Measurements from ENCODE around the gene EXOC1. TPM values are rescaled to one million over a fixed set of nuclear protein-coding genes. Genes with fewer than 3 reads are reported as not detected.
"Not testable (repeated sequence)": the region's sequence is repeated elsewhere in the genome, so short reads cannot be mapped to it uniquely, and the experiment has no call there.

EXOC1 gene
- total RNA-seq (ENCODE audit: insufficient read depth, low replicate concordance) = 51.3 TPM

GRCh38 chr4:55853484-55854046 is at the start of gene EXOC1:
EXOC1 (plus strand) TSS chr4:55853648; CDS start chr4:55858324, 4,676 bp downstream.
- peak; percentile 99 for DNase-seq (ENCODE audit: low spot score)

DNA sequence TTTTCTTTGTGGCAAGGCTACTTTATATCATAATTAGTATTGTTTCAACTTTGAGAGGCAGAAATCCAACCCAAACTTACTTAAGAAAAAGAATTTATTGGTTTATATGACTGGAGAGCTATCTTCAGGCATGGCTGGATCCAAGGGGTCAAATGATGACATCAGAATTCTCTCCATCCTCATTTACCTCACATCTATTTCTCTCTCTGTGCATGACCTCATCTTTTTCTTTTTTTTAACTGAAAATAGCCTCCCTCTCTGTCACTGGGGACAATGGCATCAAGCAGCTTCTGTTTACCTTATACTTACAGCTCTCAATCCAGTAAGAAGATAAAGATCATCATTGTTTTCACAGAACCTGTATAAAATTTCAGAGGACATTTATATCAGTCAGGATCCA is 45.9 kb upstream of the EXOC1 start:
- no peak for DNase-seq (ENCODE audit: low spot score)

- no peak for DNase-seq (ENCODE audit: low spot score)
Observed at GRCh38 chr4:55808186-55808585, 45.3 kb upstream of the EXOC1 start.

DNA sequence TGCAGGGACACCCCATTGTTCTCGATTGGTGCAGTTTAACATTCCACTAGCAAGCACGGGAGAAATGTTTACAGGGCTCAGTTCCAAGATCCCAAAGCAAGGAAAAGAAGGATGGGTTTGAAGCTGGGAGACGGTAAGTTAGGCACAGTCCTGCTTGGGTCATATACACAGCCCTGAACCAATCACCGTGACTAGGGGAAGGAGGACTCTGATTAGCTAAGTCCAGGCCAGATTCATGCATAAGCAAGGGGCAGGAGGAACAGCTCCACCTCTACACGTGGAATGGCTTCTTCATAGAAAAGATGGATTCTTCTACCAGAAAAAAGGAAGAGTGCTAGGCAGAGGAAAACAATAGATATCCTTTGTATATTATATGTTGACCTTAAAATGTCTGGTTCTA is 44.8 kb upstream of the EXOC1 start:
- DNase-seq (ENCODE audit: low spot score) = no peak

DNA sequence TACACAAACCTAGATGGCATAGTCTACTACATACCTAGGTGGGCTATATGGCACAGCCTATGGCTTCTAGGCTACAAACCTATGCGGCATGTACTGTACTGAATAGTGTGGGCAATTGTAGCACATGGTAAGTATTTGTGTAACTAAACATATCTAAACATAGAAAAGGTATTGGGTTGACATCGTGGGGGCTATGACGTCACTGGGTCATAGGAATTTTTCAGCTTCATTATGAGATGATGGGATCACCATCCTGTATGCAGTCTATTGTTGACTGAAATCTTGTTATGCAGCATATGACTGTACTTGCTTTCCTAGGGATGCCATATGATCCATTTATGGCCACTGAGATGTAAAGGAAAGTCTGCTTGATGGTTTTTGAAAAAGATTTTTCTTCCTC is 35.8 kb upstream of the EXOC1 start:
- no peak for DNase-seq (ENCODE audit: low spot score)

DNA sequence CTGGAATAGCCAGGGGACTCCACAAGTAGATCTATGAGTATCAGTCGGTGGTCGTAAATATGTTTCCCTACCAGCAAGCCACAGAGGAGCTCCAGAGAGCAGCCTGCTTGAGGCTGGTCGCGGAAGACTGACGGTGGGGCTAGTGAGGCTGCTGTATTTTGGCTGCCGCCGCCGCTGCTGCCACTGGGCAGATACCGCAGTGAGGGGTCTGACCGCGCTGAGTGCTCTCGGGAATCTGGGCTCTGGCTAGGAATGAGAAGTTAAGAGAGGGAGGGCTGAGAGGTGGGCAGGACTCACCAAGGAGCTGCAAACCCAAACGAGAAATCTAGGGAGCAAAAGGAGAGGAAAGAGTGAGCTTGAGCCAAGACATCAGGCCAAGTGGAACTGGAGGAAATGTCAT is 33.8 kb upstream of the EXOC1 start, which contains the start of gene EXOC1L:
TSS of gene EXOC1L (plus strand) at position 157 of the 400 bp plus-strand sequence. CDS start at position 394, 237 bp downstream.
- DNase-seq (ENCODE audit: low spot score) = peak; percentile 13

DNA sequence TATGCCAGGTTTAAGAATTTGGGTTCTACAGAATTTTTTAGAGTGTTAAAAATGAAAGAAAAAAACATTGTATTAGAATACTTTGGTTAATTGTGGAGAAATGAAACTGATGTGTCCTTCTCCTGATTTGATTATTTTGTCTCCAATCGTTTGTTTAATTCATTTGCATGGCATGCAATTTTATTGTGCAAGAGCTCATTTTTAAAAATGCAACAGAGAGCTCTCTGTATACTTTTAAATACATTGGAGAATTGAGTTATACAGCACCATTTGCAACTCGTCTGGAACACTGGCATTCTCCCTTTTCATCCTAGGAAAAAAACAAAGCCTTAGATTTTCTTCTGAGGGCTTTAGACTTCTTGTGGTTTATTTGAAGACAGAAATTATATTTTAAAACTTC is 33.2 kb upstream of the EXOC1 start:
- DNase-seq (ENCODE audit: low spot score) = no peak

GRCh38 chr4:55822329-55822728 is 31.1 kb upstream of the EXOC1 start:
- no peak for DNase-seq (ENCODE audit: low spot score)

DNA sequence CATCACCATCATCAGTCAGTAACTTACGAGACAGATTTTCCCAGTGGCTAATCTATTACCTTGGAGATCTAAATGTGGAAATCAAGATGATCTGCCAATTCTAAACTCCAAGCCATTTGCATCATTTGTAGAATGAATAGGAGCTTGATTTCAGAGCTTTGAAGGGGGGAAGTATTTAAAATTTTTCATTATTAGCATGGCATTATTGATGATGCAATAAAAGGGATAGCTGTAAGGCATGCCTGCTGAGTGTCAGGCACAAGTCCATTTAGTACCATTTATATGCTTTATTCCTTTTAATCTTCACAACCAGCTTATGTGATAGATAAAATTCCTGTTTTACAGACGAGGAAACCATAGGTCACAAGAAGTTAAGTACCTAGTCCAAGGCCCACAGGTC is 28.6 kb upstream of the EXOC1 start:
- DNase-seq (ENCODE audit: low spot score) = no peak

DNA sequence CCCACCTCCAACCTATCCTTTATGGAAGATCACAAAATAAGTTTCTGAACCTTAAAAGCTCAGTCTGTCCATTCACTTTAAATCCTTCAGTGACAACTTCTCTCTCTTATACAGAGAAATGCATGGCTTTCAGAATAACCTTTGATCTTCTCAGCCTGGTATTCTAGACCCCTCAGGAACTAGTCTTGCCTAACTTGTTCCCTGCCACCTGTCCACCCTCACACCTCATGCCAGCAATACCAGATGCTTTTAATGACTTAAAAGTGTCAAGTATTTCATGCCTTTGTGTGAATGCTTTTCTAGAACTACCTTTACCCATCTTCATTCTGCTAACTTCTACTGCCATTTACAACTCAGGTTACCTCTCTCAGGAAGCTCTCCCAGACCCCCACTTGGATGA is 26.5 kb upstream of the EXOC1 start:
- no peak for DNase-seq (ENCODE audit: low spot score)

DNA sequence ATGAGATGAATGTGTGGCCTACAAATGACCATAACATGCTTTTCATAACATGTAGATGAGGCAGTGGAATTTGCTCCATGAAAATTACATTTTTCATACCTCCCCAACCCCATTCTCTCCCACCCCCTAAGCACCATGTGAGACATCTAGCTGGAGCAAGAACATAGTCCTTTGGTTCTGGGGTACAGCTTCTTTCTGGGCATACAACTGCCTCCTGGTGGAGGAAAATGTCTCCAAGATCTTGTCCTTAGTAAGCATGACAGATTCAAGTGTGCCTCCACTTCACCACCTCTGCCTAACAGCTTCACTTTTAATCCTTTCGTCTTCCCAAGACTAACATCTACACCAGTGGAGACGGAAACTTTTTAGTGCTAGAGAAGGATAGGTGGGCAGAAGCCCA is 25.9 kb upstream of the EXOC1 start:
- no peak for DNase-seq (ENCODE audit: low spot score)

DNA sequence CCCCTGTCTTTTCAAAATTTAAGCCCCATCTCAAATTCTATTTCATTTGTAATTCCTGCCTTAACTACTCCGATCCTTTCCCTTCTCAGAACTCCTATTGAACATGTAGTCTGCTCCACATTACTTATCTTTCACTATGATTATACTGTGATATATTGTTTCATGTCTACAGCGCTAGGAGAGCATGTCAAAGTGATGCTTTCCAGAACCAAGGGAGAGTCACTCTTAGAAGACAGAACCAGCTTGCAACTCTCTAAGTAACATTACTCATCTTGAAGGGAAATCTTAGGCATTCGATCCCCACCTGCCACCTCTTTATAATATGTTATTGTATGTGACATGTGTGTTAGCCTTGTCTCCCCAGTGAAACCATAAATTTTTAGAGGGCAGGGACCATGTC is 23.4 kb upstream of the EXOC1 start:
- peak; percentile 39 for DNase-seq (ENCODE audit: low spot score)

DNA sequence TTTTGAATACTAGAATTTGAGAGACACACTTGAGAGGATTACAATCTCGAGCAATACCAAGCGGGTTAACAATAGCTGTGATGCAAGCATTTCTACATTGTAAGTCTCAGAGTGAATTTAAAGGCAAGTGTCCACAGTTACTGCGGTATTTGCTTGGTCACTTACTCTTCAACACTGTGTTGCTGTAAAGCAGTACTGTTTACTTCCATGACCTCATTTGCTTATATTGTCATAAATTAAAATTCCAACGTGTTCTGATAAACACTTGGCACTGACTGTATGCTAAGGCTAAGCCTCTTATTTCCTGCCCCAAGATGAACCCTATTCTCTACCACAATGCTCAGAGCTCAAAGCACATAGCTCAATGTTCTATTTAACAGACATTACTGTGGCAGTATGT is 22.7 kb upstream of the EXOC1 start:
- no peak for DNase-seq (ENCODE audit: low spot score)

DNA sequence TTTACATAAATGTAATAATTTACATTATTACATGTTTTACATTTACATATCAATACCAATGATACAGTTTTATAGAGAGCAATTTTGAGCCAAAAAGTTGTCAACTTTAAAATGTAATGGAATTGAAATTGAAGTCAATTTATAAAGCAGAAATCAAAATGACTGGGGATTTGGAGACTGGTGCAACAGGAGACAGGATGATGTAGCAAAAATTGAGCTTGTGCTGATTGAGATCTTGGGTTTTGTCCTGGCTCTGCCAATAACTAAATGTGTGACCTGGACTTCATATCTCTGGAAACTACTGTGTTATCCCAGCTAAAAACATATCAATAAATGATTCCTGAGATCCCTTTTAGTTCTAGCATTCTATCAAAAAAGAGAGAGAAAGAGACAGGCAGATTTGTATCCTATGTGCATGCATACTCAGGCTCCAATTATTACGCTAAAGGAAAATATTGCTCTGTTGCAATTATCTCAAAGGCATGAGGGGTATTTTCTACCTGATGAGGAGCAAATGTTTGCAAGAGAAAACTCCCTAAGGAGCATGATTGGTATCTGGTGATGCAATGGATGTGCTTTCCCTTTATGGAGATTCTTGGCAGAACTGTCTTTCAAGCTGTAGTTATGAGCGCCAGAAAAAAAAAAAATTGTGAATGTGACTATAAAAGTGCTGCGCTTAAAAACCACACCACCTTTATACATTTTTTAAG is 19.2 kb upstream of the EXOC1 start:
- DNase-seq (ENCODE audit: low spot score) = no peak

DNA sequence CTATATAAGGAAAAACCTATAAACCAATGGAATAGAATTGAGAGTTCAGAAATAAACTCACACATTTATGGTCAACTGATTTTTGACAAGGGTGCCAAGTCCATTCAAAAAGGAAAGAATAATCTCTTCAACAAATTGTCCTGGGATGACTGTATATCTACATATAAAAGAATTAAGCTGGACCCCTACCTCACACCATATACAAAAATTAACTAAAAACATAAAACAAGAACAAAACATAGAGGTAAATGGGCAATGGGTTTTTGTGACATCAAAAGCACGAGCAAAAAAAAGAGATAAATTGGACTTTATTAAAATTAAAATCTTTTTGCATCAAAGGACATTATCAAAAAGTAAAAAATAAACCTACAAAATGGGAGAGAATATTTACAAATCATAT is 15.5 kb upstream of the EXOC1 start:
- no peak for DNase-seq (ENCODE audit: low spot score)

- no peak for DNase-seq (ENCODE audit: low spot score)
Observed at GRCh38 chr4:55838356-55838755, 15.1 kb upstream of the EXOC1 start.

DNA sequence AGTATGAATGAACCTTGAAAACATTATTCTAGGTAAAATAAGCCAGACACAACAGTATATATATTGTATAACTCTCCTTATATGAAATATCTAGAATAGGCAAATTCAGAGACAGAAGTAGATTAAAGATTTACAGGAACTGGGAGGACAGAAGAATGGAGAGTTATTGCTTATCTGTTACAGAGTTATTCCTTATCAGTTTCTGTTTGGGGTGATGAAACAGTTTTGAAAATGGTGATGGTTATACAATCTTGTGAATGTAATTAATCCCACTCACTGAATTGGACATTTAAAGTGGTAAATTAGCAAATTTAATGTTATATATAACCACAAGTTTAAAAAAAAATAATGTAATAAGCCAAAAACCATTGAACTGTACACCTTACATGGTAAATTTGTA is 14.5 kb upstream of the EXOC1 start:
- DNase-seq (ENCODE audit: low spot score) = no peak

GRCh38 chr4:55840956-55841355 is 12.5 kb upstream of the EXOC1 start:
- no peak for DNase-seq (ENCODE audit: low spot score)

DNA sequence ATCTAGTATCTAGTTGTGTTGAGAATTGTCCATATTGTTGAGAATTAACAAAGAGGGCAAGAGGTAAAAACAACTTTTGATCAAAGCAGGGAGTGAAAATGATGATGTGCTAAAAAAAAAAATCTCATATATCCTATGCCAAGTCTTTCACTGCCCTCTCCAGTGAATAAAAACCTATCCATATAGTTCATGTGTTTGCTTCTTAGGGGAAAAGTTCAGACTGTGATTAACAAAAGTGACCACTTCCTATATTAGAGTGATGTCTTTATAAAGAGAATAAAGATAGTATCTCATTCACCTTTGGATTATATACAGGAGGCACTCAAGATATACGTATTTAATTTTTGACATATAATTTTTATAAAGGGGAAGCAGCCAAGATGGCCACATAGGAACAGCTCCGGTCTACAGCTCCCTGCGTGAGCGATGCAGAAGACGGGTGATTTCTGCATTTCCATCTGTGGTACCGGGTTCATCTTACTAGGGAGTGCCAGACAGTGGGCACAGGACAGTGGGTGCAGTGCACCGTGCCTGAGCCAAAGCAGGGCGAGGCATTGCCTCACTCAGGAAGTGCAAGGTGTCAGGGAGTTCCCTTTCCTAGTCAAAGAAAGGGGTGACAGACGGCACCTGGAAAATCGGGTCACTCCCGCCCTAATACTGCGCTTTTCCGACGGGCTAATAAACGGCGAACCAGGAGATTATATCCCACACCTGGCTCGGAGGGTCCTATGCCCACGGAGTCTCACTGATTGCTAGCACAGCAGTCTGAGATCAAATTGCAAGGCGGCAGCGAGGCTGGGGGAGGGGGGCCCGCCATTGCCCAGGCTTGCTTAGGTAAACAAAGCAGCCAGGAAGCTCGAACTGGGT is 11.8 kb upstream of the EXOC1 start:
- not testable (repeated sequence) for DNase-seq (ENCODE audit: low spot score)

GRCh38 chr4:55842312-55842711 is 11.1 kb upstream of the EXOC1 start:
- DNase-seq (ENCODE audit: low spot score) = not testable (repeated sequence)

- no peak for DNase-seq (ENCODE audit: low spot score)
Observed at GRCh38 chr4:55849724-55850123, 3.7 kb upstream of the EXOC1 start.

GRCh38 chr4:55851885-55852284 is 1.6 kb upstream of the EXOC1 start:
- DNase-seq (ENCODE audit: low spot score) = peak; percentile 42

GRCh38 chr4:55854129-55854528 is 681 bp downstream of the EXOC1 start:
- no peak for DNase-seq (ENCODE audit: low spot score)

Data from umbilical cord (tissue), 2 donors.